Activated T-cell treated with anti-CD3 and anti-CD28 coated beads for 1 hour (primary cell): ENCODE measurements around the gene FIGLA.

Source experiments
- DNase-seq: peaks from one replicate; pipeline ENCODE4 v3.0.0-alpha.2; 2020; ENCODE audit warnings: low read depth

FIGLA gene, protein sequence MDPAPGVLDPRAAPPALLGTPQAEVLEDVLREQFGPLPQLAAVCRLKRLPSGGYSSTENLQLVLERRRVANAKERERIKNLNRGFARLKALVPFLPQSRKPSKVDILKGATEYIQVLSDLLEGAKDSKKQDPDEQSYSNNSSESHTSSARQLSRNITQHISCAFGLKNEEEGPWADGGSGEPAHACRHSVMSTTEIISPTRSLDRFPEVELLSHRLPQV

DNA sequence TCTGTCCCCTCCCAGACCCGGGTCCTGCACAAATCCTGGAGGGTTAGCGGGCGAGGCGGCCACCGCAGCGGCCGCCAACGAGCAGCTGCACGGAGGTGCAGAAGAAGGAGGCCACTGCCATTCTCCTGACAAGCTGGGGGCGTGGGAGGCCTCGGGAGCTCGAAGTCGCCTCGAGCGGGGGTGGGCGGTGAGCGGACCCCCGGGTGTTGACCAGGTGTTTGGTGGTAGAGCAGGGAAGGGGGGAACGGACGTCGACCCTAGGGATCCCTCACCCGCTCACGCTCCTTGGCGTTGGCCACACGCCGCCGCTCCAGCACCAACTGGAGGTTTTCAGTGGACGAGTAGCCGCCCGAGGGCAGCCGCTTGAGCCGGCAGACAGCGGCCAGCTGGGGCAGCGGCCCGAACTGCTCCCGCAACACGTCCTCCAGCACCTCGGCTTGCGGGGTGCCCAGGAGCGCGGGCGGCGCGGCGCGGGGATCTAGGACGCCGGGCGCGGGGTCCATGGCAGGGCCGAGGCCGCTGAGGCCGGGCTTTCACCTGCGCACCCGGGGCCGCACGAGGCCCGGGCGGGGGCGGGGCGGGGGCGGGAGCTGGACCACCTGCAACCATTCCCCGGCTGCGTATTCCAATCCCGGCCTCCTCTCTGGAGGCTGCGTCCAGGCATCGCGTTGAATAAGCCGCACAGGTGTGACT is at the start of gene FIGLA:
FIGLA (minus strand) TSS at position 508 of the 693 bp plus-strand sequence; CDS start at position 503, 5 bp downstream.
- no peak for DNase-seq

DNA sequence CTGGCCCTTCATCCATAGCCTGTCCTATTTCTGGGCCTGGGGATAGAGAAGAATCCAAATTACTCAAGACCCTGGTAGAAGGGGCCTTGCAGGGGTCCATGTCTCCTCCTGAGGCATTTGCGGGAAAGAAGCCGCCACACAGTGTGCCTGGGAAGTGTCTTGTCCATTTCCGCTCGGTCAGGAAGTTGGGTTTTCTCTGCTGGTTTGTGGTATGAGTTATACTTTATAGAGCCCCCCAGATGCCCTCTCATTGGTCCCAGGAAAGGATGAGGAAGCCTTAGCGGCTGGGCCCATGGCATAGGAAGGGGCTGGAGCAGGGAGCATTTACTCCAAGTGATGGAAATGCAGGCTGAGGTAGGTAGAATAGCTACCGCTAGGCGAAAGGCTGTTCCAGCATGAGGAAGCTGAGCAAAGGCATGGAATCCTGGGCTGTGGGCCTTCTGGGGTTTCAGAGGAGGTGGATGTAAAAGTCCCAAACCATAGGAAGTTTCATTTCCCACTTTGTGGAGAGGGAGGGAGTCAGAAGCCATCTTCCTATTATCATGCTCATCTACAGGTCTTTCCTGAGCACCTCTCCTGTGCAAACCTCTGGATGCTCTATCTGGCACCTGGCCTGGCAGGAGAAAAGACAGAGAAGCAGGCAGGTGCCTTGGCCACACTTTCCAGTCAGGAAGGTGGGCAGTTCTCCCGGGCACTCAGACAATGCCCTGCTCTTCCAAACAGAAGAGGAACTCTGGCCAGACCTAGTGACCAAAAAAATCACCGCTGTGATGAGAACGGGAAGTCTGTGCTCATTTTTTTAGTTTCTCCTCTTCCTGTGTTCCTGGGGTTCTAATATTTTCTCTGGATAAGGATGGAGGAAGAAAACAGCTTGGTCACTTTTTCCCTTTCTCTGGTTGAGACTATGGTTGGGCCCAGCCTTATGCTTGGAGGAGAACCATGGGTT is 47.8 kb upstream of the FIGLA start:
- DNase-seq: no peak

- DNase-seq: no peak
Measured at GRCh38 chr2:70835643-70836042, 45.2 kb upstream of the FIGLA start, which contains the start of gene CD207. Gene CD207, minus strand, starts transcription at chr2:70835816. Its CDS starts 40 bp downstream, at chr2:70835776.

- DNase-seq: no peak
Measured at GRCh38 chr2:70834881-70835280, 44.4 kb upstream of the FIGLA start.

DNA sequence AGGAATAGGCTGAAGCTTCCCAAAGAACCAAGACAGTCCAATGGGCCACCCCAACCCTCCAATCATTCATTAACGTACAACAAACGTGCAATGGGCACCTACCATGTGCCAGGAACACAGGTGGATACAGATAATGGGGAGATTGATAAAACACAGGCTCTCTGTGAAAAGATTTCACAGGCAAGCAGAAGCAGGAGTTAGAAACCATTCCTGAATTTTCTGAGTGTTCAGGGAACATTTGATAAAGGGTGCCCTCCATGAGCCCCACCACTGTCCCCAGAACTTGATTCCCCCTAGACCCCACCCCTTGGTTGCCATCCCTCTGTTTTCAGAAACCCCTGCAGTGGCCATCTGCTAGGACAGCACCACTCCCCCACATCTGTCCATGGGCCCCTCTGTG is 43.7 kb upstream of the FIGLA start:
- DNase-seq: no peak

DNA sequence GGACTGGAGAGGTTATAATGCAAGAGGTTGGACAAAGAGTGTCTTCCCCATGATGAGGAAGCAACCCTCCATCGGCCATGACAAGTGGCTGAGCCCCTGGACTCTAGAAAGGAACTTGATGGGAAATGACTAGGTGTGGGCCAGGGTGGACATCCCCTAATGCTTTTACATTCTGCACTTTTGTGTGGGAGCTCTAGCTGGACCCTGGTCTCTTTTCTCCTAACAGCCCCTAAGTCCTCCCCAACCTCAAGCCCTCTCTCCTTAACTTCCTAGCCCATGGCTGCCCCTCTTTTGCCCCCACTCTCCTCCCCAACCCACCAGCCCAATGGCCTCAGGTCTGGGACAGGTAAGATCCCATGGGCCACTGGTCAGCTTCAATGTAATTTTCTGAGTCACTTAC is 42.8 kb upstream of the FIGLA start:
- DNase-seq: no peak

DNA sequence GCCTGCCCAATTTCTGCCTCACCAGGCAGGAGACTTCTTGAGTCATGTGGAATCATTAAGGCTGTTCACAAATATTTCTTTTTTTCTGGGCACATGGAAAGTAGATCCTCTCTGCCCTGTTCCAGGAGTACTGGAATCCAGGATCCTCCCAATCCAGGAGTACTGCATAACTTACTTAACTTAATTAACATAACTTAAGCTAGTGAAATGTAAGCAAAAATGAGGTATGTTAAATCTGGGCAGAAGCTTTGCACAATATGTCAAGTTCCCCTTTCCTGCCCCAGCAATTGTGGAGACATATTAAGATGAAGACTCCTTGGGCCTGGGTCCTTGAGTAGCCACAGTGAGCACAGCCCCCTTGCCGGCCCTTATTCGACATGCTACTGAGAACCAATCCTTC is 41.9 kb upstream of the FIGLA start:
- DNase-seq: no peak

DNA sequence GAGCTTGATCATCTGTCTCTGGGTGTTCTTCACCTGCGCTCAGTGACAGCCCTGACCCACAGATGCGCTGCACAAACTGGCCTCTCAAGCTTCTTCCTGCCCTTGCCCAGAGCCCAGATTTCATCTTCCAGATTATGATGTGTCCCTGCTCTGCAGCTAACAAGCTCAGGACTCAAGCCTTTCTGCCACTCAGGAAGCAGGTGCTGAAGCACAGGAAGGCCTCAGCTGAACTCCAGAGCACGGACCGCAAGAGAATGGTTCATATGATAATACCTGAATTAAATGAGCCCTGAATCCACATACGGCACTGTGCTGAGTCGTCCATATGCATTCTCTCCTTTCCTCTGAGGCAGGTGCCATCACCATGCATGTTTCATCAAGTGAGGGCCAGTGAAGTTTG is 41.4 kb upstream of the FIGLA start:
- DNase-seq: no peak

GRCh38 chr2:70830366-70830765 is 39.9 kb upstream of the FIGLA start:
- DNase-seq: no peak

DNA sequence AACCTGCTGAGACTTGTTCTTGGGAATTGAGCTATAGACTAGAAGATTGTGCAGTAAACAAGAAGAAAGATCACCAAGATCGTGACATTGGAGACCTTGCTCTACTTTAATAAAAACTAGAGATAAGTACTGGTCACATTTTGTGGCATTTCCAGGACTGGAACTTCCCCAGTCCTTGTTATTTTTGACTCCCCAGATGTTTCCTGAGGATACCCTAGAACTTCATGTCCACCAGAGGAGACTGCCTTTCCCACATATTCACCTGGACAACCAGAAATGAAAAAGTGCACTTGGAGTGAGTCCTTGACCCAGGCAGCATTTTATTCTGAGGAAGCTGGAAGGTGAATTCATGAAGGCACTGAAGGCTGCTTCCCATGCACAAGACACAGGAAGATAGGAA is 39.5 kb upstream of the FIGLA start:
- no peak for DNase-seq

GRCh38 chr2:70828914-70829824 is 38.7 kb upstream of the FIGLA start:
- no peak for DNase-seq

DNA sequence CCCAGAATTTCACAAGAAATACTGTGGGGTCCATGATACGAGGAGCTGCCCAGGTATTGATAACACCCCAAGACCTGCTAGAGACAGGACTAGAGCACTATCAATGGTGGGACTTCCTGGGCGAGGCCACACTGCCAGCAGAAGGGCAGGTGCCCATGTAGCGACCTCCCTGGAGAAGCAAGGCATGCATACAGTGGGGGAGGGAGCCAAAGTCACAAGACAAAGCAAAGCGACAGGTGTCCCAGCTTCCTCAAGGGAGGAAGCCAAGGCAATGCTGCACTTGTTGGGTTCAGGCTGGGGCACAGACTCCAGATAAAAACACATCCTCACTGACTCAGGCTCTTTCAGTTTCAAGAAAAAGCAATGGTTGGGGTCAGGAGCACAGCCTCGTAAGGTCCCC is 37.7 kb upstream of the FIGLA start:
- DNase-seq: no peak

GRCh38 chr2:70827388-70827787 is 36.9 kb upstream of the FIGLA start:
- DNase-seq: no peak

DNA sequence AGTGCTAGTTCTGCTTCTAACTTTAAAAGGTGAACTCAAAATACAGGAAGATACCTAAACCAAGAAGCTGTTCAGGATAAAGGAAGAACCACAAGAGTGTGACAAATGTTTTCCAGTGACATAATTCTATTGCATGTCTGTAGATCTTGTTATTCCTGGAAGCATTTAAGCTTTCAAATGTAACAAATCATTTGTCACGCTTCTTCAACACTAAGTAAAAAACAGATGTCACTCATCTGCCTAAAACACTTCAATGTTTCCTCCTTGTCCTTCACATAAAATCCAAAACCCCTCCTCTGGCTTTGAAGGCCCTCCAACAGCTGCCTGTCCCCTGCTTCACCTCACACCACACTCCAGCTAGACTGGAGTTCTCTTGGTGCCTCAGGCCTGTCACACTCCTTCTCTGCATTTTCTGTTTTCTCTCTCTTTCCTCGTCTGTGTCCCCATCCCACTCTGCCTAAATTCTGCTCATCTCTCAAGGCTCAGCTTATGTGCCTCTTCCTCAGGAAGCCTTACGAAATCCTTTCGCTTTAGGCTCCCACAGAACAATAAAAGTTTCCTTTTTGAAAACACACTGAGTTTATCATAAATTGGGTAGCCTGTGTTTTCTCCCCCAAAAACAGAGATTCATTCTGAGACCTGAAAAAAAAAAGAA is 36.4 kb upstream of the FIGLA start:
- DNase-seq: no peak

GRCh38 chr2:70823249-70823648 is 32.8 kb upstream of the FIGLA start:
- DNase-seq: no peak

DNA sequence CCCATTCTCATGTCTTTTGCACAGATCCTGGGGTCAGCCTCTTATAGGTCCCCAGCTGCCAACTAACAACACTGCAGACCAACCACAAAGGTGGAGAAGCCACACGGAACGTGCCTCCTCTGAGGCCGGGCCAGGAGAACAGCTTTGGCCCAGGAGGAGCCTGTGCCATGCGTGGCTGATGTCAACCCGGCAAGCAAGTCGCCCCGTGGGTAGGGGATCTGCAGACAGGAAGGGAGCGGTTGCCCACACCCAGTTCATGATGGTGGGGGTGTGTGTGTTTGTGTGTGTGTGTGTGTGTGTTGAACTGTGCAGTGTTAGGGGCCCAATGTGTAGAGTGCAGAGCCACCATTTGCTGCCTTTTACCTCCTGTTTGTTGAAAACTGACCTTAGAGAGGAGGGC is 32.4 kb upstream of the FIGLA start:
- no peak for DNase-seq

- DNase-seq: no peak
Measured at GRCh38 chr2:70820499-70820898, 30.1 kb upstream of the FIGLA start, which contains the start of gene CLEC4F. Gene CLEC4F, minus strand, starts transcription at chr2:70820599. Its CDS starts 76 bp downstream, at chr2:70820523.

GRCh38 chr2:70817284-70817954 is 27.0 kb upstream of the FIGLA start:
- no peak for DNase-seq

DNA sequence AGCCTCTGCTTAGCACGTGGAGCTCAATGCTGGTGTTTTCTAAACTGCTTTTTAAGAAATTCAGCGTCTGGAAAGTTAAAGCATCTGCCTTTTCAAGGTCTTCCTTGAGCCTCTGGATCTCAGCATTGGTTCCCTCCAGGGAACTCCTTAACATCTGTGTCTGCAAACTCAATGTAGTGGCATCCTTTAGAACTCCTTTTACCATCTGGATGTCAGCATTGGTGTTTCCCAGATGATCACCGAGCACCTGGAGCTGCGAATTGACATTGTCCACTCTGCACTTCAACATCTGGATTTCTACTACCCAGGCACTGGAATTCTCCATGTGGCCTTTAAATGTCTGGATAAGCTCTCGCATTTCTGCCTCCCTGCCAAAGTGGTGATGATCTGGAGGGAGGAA is 26.3 kb upstream of the FIGLA start:
- no peak for DNase-seq
